Hepatocyte (in vitro differentiated cells): ENCODE measurements around the gene AUNIP. TPM values are rescaled to one million over a fixed set of nuclear protein-coding genes. Genes with fewer than 3 reads are reported as not detected.
A peak's percentile ranks its signal among the peaks of the same experiment; 100 is the strongest.

ENCODE experiments used
- DNase-seq: peaks from one replicate; pipeline ENCODE4 v3.0.0-alpha.2; 2016; ENCODE audit warnings: low spot score
- H2AFZ ChIP-seq: fragments of 200-600 bp; sonication (generic); 2 replicates; pipeline ENCODE4 v1.6.0; 2016; ENCODE audit warnings: antibody characterized with exemption, mild to moderate bottlenecking
- H3K27ac ChIP-seq: fragments of 200-600 bp; sonication (generic); 2 replicates; pipeline ENCODE4 v1.5.1; 2016; ENCODE audit warnings: mild to moderate bottlenecking
- H3K27me3 ChIP-seq: fragments of 200-600 bp; sonication (generic); 2 replicates; pipeline ENCODE4 v1.6.1; 2016
- H3K36me3 ChIP-seq: fragments of 200-600 bp; sonication (generic); replicated peaks from 2 replicates; pipeline ENCODE4 v1.5.1; 2016; ENCODE audit warnings: low read depth; ENCODE audit not compliant: insufficient read depth
- H3K4me1 ChIP-seq: fragments of 200-600 bp; sonication (generic); 2 replicates; pipeline ENCODE4 v1.5.1; 2016; ENCODE audit warnings: mild to moderate bottlenecking, moderate library complexity; ENCODE audit not compliant: insufficient read depth
- H3K4me2 ChIP-seq: fragments of 200-600 bp; sonication (generic); 2 replicates; pipeline ENCODE4 v1.6.0; 2016
- H3K4me3 ChIP-seq: fragments of 200-600 bp; sonication (generic); 2 replicates; pipeline ENCODE4 v1.5.1; 2016; ENCODE audit warnings: mild to moderate bottlenecking
- H3K79me2 ChIP-seq: fragments of 200-600 bp; sonication (generic); 2 replicates; pipeline ENCODE4 v1.6.0; 2017; ENCODE audit warnings: mild to moderate bottlenecking
- H3K9me2 ChIP-seq: fragments of 200-600 bp; sonication (generic); replicated peaks from 2 replicates; pipeline ENCODE4 v1.6.0; 2017; ENCODE audit warnings: mild to moderate bottlenecking; ENCODE audit not compliant: insufficient read depth
- H3K9me3 ChIP-seq: fragments of 200-600 bp; sonication (generic); 2 replicates; pipeline ENCODE4 v1.5.1; 2016; ENCODE audit warnings: low read depth, mild to moderate bottlenecking
- H4K20me1 ChIP-seq: fragments of 200-600 bp; sonication (generic); 2 replicates; pipeline ENCODE4 v1.6.0; 2016; ENCODE audit warnings: mild to moderate bottlenecking; ENCODE audit not compliant: insufficient read depth, poor library complexity, severe bottlenecking
- EZH2 ChIP-seq: fragments of 200-600 bp; sonication (generic); IDR thresholded peaks from 2 replicates; pipeline ENCODE4 v1.6.1; 2016; ENCODE audit warnings: antibody characterized with exemption, mild to moderate bottlenecking, borderline replicate concordance
- EZH2phosphoT487 ChIP-seq: fragments of 200-600 bp; sonication (generic); IDR thresholded peaks from one replicate; pipeline ENCODE4 v1.6.1; 2018; ENCODE audit warnings: antibody characterized with exemption, mild to moderate bottlenecking, low read depth, moderate library complexity; ENCODE audit not compliant: unreplicated experiment, severe bottlenecking
- WGBS: methylation state at CpG from one replicate; pipeline ENCODE4 v1.1.6; 2016; ENCODE audit warnings: low lambda C conversion rate; ENCODE audit errors: missing lambda C conversion rate; 5-methylcytosine and 5-hydroxymethylcytosine counted together
- polyA plus RNA-seq: library from polyadenylated mRNA; unstranded; fragments of >200 nt; fragmentation: Nextera tagmentation; extraction: Ambion mirVana; gene quantifications from 2 replicates; pipeline ENCODE4 v1.2.1, GENCODE V29; 2016
- total RNA-seq: library from RNA; depleted of rRNA; stranded (reverse); fragments of >200 nt; gene quantifications from 2 replicates; pipeline ENCODE4 v1.2.3, GENCODE V29; 2014
- TF ChIP-seq, protein P1 (sequence below): fragments of 200-600 bp; sonication (generic); IDR thresholded peaks from 2 replicates; pipeline ENCODE4 v1.5.1; 2016; ENCODE audit warnings: antibody characterized with exemption, mild to moderate bottlenecking; ENCODE audit not compliant: poor library complexity

Gene AUNIP
- total and polyA plus RNA-seq, 2 experiments from 2014 or later = 0.41 to 1.3 TPM

DNA sequence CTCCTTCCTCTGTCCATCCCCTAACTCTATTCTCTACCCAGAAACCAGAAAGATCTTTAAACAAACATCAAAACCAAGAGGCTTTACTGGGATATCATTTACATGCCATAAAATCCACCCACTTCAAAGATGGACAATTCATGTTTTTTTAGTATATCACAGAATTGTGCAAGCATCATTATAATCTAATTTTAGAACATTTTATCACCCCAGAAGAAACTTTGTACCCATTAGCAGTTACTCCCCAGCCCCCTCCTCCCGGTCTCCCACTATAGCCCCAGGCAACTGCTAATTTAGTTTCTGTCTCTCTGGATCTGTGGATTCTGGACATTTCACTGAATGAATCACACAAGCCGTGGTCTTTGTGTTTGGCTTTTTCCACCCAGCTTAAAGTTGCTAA lies 64.0 kb downstream of the AUNIP start:
- Histone ChIP-seq H3K36me3 (no peaks in the 10 kb centered on the region), H2AFZ (no peak overlapping the region), H3K27ac (peak overlapping the region; percentile 89), H3K4me1 (peaks cover 18% of the 10 kb centered on the region), H3K9me3 (no peaks in the 10 kb centered on the region), H3K4me2 (peak overlapping the region; percentile 53), H3K9me2 (no peaks in the 10 kb centered on the region), H3K4me3 (no peak overlapping the region), H4K20me1 (no peaks in the 10 kb centered on the region), H3K79me2 (no peaks in the 10 kb centered on the region), H3K27me3 (no peaks in the 10 kb centered on the region)
- WGBS = 29% methylated on average over 2 of the region's 2 CpGs
- TF ChIP-seq, protein P1, sequence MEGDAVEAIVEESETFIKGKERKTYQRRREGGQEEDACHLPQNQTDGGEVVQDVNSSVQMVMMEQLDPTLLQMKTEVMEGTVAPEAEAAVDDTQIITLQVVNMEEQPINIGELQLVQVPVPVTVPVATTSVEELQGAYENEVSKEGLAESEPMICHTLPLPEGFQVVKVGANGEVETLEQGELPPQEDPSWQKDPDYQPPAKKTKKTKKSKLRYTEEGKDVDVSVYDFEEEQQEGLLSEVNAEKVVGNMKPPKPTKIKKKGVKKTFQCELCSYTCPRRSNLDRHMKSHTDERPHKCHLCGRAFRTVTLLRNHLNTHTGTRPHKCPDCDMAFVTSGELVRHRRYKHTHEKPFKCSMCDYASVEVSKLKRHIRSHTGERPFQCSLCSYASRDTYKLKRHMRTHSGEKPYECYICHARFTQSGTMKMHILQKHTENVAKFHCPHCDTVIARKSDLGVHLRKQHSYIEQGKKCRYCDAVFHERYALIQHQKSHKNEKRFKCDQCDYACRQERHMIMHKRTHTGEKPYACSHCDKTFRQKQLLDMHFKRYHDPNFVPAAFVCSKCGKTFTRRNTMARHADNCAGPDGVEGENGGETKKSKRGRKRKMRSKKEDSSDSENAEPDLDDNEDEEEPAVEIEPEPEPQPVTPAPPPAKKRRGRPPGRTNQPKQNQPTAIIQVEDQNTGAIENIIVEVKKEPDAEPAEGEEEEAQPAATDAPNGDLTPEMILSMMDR = no peak
- no peak for TF ChIP-seq EZH2
- TF ChIP-seq EZH2phosphoT487 = no peak
- DNase-seq = peak; percentile 55

DNA sequence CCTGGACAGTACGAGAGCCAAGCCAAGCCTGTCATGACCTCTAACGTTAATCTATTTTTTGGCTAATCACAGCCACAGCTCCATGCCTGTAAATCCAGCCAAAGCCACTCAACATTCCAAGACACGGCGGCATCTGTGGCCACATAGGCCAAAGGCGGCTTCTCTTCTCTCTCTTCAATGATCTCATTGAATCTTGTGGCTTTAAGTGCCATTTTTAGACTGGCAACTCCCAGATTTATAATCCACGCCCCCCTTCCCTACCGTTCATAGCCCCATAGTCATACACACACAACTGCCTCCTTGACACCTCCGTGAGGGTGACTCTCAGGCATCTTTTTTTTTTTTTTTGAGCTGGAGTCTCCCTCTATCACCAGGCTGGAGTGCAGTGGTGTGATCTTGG lies 64.9 kb downstream of the AUNIP start:
- Histone ChIP-seq H3K4me1 (peaks cover 13% of the 10 kb centered on the region), H3K36me3 (no peaks in the 10 kb centered on the region), H3K4me2 (no peak overlapping the region), H3K9me2 (no peaks in the 10 kb centered on the region), H4K20me1 (no peaks in the 10 kb centered on the region), H3K4me3 (no peak overlapping the region), H3K27ac (peak overlapping the region; percentile 30), H3K27me3 (no peaks in the 10 kb centered on the region), H3K79me2 (no peaks in the 10 kb centered on the region), H3K9me3 (no peaks in the 10 kb centered on the region), H2AFZ (no peak overlapping the region)
- no peak for TF ChIP-seq EZH2
- no peak for TF ChIP-seq EZH2phosphoT487
- TF ChIP-seq, protein P1 = no peak
- no peak for DNase-seq
- 78% methylated on average over 8 of the region's 8 CpGs for WGBS

DNA sequence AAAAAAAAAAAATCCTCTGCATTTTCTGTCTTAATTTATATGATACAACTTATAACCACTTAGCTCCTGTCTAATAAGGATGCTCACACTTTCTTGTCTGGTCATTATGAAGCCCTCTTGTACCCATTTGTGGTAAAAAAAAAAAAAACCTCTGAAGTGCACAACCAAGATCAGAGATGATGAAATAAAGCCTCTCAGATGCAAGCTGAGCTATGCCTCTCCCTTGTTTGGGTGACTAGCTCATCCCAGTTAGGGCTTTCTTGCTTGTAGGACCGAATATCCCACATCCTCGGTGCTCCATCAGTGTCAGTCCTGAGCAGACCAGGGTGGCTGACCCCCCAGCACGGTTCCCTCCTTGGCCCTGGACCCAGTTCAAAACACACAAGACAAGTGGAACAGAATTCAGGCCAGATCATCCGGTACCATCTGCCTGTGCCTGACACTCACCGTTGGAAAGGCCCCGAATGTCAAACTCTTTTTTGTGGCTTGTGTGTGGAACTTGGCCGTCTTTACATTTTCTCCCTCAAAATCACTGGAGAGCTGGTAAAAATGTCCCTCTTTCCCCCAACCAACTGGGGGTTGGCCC lies 65.6 kb downstream of the AUNIP start:
- Histone ChIP-seq H3K4me3 (no peak overlapping the region), H3K9me2 (no peaks in the 10 kb centered on the region), H3K36me3 (no peaks in the 10 kb centered on the region), H4K20me1 (no peaks in the 10 kb centered on the region), H3K79me2 (no peaks in the 10 kb centered on the region), H3K27ac (peak overlapping the region; percentile 30), H3K4me2 (no peak overlapping the region), H3K27me3 (no peaks in the 10 kb centered on the region), H3K4me1 (peaks cover 10% of the 10 kb centered on the region), H3K9me3 (no peaks in the 10 kb centered on the region), H2AFZ (no peak overlapping the region)
- 83% methylated on average over 7 of the region's 7 CpGs for WGBS
- DNase-seq = no peak
- TF ChIP-seq, protein P1 = no peak
- no peak for TF ChIP-seq EZH2
- no peak for TF ChIP-seq EZH2phosphoT487

DNA sequence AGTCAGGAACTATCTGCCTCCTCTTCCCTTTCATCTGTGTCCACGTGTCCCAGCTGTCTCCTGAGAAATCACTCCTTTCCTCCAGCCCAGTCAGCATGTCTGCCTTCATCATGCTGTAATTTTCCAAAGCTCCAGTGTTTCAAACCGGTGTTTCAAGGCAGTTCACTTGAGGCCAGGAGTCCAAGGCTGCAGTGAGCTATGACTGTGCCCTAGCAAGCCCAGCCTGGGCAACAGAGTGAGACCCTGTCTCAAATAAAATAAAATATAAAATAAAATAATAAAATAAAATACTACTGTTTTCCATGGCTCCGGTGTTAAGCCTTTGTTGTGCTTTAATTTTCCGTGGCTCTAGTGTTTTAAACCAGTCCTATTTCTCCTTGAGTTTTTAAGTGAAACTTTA lies 67.1 kb downstream of the AUNIP start:
- DNase-seq = no peak
- no peaks in the 10 kb centered on the region for H3K27me3 ChIP-seq
- H3K9me3 ChIP-seq = no peaks in the 10 kb centered on the region
- H2AFZ ChIP-seq = no peak overlapping the region
- H3K4me3 ChIP-seq = no peak overlapping the region
- no peaks in the 10 kb centered on the region for H3K36me3 ChIP-seq
- no peak overlapping the region for H3K4me2 ChIP-seq
- TF ChIP-seq EZH2 = no peak
- no peak for TF ChIP-seq EZH2phosphoT487
- TF ChIP-seq, protein P1 = no peak
- WGBS = 71% methylated on average over 4 of the region's 4 CpGs
- H4K20me1 ChIP-seq = no peaks in the 10 kb centered on the region
- no peaks in the 10 kb centered on the region for H3K9me2 ChIP-seq
- no peaks in the 10 kb centered on the region for H3K79me2 ChIP-seq
- peak overlapping the region; percentile 25 for H3K27ac ChIP-seq
- H3K4me1 ChIP-seq = peaks cover 10% of the 10 kb centered on the region
